ENCODE measurements around the gene SKP1. TPM values are rescaled to one million over a fixed set of nuclear protein-coding genes. Genes with fewer than 3 reads are reported as not detected.
"Not testable (repeated sequence)": the region's sequence is repeated elsewhere in the genome, so short reads cannot be mapped to it uniquely, and the experiment has no call there.

SKP1 gene
- total RNA-seq, 2 donors from 2014 or later, result 343 to 391 TPM

DNA sequence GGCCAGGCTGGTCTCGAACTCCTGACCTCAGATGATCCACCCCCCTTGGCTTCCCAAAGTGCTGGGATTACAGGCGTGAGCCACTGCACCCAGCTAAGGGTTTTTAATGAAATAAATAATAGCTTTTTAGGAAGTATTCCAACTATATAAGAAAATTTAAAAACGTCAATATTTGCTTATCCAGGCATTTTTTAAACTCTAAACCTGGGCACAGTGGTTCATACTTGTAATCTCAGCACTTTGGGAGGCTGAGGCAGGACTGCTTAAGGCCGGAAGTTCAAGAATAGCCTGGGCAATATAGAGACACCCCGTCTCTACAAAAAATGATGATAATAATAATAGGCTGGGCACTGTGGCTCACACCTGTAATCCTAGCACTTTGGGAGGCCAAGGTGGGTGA is 14.2 kb downstream of the SKP1 start:
- H3K4me1 ChIP-seq (replicated peaks), result no peaks in the 10 kb centered on the region
- TF ChIP-seq CTCF (IDR thresholded peaks at IDR 0.05), result no peak
- no peak for TF ChIP-seq POLR2AphosphoS5 (IDR thresholded peaks at IDR 0.05)
- TF ChIP-seq POLR2A (IDR thresholded peaks at IDR 0.05), result no peak
- H3K27ac ChIP-seq, result no peak overlapping the region
- no peak overlapping the region for H3K4me3 ChIP-seq
- 93% methylated on average over 5 of the region's 5 CpGs for WGBS
- H3K9me3 ChIP-seq, result no peaks in the 10 kb centered on the region
- H3K36me3 ChIP-seq, result peaks cover 0 to 2% of the 10 kb centered on the region in 2 donors
- H3K27me3 ChIP-seq (replicated peaks; ENCODE audit: insufficient read depth), result no peaks in the 10 kb centered on the region
- no peak for DNase-seq (ENCODE audit: low spot score)
- intact Hi-C loops (cut with DNase I), result no loop called here

- WGBS, result 81% methylated on average over 6 of the region's 6 CpGs
- Histone ChIP-seq H3K4me1 (replicated peaks) (no peaks in the 10 kb centered on the region), H3K27me3 (replicated peaks; ENCODE audit: insufficient read depth) (no peaks in the 10 kb centered on the region), H3K9me3 (no peaks in the 10 kb centered on the region), H3K36me3 (peaks cover 0 to 2% of the 10 kb centered on the region in 2 donors), H3K27ac (no peak overlapping the region), H3K4me3 (no peak overlapping the region)
- TF ChIP-seq POLR2AphosphoS5 (IDR thresholded peaks at IDR 0.05) (no peak), POLR2A (IDR thresholded peaks at IDR 0.05) (no peak), CTCF (IDR thresholded peaks at IDR 0.05) (no peak)
- intact Hi-C loops (cut with DNase I), result no loop called here
- no peak for DNase-seq (ENCODE audit: low spot score)
Measured at GRCh38 chr5:134161513-134162395, 15.0 kb downstream of the SKP1 start.

- Histone ChIP-seq H3K27me3 (replicated peaks; ENCODE audit: insufficient read depth) (no peaks in the 10 kb centered on the region), H3K4me3 (no peak overlapping the region), H3K4me1 (replicated peaks) (peaks cover 7% of the 10 kb centered on the region), H3K27ac (no peak overlapping the region), H3K36me3 (no peaks in the 10 kb centered on the region), H3K9me3 (no peaks in the 10 kb centered on the region)
- intact Hi-C loops (cut with DNase I), result no loop called here
- no peak for DNase-seq (ENCODE audit: low spot score)
- 100% methylated on average over 1 of the region's 1 CpG for WGBS
- TF ChIP-seq POLR2A (IDR thresholded peaks at IDR 0.05) (no peak), POLR2AphosphoS5 (IDR thresholded peaks at IDR 0.05) (no peak), CTCF (IDR thresholded peaks at IDR 0.05) (no peak)
Measured at GRCh38 chr5:134153657-134154056, 23.1 kb downstream of the SKP1 start.

DNA sequence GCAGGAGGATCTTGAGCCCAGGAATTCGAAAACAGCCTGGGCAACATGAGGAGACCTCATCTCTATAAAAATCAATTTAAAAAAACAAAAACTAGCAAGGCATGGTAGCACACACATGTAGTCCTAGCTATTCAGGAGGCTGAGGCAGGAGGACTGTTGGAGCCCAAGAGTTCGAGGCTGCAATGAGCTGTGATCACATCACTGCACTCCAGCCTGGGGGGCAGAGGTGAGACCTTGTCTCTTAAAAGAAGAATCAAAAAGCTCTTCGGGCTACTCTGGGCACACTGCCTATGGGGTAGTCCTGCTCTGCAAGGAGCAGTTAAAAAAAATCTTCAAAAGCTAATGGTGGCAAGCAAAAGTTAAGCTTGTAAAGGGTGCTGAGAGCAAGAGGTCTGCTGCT is 23.5 kb downstream of the SKP1 start:
- H3K9me3 ChIP-seq, result no peaks in the 10 kb centered on the region

GRCh38 chr5:134152173-134152832 is 24.4 kb downstream of the SKP1 start:
- H3K36me3 ChIP-seq; H3K27me3 ChIP-seq (replicated peaks; ENCODE audit: insufficient read depth); H3K4me3 ChIP-seq; H3K9me3 ChIP-seq; H3K27ac ChIP-seq; DNase-seq (ENCODE audit: low spot score); intact Hi-C loops (cut with DNase I); H3K4me1 ChIP-seq (replicated peaks): not testable (repeated sequence)
- 91% methylated on average over 15 of the region's 15 CpGs for WGBS

More for the DNA sequence above, 23.5 kb downstream of the SKP1 start:
- Histone ChIP-seq H3K27me3 (replicated peaks; ENCODE audit: insufficient read depth) (no peaks in the 10 kb centered on the region), H3K4me1 (replicated peaks) (peaks cover 7% of the 10 kb centered on the region), H3K4me3 (no peak overlapping the region), H3K36me3 (no peaks in the 10 kb centered on the region), H3K27ac (no peak overlapping the region)
- intact Hi-C loops (cut with DNase I), result no loop called here
- no peak for DNase-seq (ENCODE audit: low spot score)
- TF ChIP-seq POLR2AphosphoS5 (IDR thresholded peaks at IDR 0.05) (no peak), POLR2A (IDR thresholded peaks at IDR 0.05) (no peak), CTCF (IDR thresholded peaks at IDR 0.05) (no peak)
- 96% methylated on average over 3 of the region's 3 CpGs for WGBS
